Activated CD4-positive, alpha-beta T cell treated with anti-CD3 and anti-CD28 coated beads, Interleukin-2, amount 50 U/mL, for 48 hours (primary cell): ENCODE results near the gene TSPOAP1.

Experiments
- DNase-seq, 2 experiments: peaks; one replicate each; pipeline ENCODE4 v3.0.0-alpha.2; 2020

The TSPOAP1 gene

DNA sequence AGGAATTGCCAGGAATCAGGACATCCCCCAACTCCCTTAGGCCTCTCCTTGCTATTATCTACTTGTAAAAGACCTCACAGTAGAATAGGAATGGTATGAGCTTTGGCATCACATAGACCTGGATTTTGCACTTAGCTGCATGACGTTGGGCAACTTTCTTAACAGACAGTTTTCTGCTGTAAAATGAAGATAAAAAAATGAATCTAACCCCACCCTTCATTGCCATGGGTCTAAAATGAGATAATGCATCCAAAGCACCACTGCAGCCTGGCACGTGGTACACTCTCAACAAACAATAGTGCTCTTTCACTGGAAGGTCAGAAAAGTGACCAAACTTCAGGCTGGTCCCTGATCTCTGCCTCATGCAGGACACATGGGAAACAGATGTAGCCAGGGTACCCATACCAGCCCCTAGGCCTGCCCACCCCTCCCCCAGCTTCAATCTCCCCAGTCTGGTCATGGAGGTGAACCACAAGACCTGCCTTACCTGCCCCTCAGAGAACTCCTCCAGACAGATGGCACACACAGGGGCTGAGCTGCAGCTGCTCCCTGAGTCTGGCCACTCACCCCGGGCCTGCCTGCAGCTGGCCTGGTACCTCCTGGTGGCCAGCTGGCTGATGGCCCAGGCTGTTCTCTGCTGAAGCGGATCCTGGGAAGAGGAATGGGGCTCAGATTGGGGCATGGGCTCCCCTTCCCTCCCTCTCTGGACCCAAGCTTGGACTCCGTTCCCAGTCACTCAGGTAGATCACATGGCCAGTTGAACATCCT is 31.9 kb upstream of the TSPOAP1 start:
- DNase-seq, result no peak

DNA sequence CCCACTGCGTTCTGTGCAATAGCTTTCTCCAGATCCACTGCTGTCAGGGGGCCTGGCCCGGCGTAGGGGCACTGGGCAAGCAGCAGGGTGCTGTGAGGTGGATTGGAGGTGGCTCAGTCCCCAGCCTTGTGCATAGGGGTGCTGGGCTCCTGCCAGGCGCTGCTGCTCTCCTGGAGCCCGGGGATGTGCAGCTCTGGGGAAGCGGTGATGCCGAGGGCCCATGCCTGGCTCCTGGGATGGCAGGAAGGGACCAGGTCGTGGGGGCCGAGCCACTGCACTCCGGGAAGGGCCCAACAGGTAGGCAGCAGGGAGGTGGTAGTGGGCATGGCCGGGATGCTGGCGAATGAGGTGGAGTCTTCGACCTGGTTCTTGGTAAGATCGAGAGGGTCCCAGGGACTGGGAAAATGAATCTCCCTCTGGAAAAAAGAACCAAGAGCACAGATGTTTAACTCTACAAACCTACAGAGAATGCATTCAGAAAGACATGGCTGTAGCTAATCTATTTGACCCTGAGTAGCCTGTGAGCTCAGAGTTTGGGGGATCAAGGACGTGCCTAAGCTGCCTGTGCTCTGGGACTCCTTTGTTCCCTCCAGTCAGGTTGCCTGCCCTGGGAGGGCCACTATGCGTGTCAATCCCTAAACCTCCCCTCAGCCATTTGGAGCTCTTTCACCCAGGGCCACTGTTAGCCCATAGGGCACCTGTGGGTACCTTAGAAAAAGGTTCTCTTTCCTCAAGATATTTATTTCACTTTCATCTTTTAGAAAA is 30.0 kb upstream of the TSPOAP1 start:
- no peak for DNase-seq

DNA sequence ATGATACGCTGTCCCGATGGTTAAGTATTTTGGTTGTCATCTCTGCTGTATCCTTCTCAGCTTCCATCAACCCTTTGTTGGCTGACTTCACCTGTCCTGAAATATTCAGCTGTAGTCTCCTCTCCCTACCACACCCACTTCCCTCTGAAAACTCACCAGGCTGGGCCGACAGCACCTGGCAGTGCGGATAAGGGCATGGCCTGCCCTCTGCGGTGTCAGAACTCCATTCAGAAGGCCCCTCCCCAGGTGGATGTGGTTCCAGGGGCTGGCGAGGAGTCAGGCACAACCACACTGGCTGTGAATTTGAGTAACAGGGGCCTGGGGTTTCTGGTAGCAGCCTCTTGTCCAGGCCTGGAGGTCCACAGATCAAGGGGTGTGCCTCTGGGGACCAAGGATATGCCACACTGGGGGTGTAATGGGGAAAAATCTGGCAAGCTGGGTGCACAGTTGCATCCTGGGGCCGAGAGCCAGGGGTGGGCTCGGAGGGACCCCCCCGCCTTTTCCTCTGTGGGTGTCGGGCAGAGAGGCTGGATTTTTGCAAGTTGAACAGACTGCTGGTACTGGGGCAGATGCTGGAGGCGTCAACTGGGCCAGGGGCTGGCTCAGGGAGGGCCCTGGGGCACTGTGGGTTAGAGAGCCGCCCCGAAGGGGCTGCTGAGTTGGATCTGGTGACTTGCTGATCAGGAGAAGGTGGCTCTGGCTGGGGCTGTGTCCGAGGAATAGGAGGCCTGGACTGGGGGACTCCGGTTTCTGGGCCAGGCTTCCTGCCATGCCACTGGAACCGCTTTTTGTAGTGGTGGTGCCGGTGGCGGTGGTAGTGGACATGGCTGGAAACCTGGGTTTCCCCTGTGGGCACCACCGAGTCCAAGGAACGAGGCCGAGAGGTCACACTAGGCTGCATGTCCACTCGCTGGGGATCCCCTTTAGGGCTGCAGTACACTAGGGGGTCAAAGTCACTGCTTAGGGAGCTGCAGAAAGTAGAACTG is 29.0 kb upstream of the TSPOAP1 start:
- DNase-seq, result no peak

DNA sequence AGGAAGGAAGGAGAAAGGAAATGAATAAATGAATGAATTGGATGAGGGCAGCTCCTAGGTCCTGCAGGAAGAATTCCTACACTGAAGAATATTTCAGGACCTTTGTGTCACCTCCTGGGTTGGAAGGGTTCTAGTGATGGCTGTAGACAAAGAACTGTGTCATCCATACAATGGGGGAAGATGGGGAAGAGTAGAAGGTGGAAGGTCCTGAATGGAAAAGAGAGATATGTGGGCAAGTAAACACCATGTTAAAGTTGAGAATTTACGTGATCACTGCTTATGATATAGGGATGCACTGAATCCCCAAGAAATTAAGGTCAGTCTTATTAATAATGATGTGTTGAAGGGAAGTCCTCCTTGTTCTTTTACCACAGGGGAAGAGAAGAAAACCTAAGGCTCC is 27.6 kb upstream of the TSPOAP1 start:
- no peak for DNase-seq

DNA sequence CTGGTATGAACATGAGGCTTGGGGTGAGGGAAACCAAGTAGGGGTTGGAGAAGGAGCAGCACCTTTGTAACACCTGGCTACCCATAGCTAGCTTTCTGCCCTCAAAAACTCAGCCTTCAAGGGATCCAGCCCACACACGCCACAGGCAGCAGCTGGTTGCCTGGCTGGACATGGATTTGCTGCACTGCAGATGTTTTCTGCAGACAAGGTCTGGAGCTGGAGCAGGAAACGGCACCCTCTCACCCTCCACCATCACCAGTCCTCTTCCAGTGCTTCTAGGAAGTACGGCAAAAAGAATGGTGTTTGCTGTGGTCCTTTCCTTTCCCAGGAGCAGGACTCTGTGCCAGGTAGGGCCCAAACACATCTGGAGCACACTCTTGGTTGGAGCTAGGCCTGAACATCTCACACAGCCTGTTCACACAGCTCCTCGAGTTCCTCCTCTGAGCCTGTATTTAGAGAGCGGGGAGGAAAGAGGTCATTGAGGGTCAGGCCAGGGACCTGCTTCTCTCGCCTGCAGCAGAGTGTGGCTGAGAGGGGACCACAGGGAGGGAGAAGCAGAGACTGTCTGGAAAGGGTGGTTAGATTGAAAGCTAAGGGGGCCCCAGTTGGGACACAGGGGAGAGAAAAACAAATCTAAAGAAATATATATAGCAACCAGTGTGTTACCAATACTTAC is 26.1 kb upstream of the TSPOAP1 start:
- DNase-seq, result no peak

DNA sequence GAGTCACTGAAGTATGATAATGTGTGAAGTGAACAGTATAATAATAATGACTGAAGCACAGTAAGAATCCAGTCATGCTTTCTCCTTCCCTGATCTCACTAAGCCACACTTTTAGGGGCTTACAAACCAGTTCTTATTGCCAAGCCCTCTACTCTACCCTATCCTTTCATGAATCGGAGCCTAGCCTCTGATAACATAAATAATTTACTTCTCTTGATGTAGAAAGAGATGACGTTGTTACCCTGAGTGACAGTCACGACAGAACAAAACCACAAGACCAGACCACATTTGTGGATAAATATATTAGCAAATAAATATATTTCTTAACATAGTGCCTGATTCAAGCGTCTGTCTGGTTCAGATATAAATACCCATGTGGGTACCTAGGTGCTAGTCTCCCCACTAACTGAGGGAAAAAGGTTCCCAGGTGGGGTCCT is 24.8 kb upstream of the TSPOAP1 start:
- no peak for DNase-seq

DNA sequence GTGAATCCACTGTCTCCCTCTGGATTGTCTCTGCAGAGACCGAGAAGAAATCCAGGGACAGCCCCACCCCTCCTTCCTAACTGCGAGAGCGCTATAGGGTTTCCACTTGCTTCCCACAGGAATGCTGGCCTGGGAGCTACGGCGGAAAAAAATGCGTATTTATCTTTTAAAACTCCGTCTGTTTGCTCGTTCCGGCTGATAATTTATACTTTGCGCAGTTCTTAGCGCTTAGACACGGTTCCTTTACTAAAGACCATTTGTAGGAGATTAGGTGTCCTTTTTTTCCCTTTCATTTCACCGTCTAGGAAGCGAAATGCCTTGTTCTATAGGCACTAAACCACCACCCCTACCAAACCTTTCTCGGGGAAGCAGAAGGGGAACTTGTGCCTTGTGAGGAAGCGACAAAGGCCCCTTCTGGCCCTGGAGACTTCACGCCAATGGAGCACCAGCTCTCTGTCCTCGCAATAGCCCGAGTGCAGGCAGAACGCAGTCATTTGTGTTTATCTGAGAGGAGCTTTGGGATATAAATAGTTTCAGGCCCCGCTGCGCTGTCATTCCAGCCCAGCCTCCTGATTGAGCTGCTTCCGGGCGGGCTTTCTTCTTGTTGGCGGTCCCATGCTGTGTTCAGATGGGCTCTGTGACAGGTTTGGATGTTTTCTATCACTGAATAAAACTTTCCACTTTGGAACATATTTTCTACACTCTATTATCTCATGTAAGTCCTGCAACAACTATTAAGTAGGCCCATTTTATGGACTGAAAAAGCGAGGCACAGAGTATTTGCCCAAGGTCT is 24.2 kb upstream of the TSPOAP1 start:
- DNase-seq, result peak; percentile 34 to 48

DNA sequence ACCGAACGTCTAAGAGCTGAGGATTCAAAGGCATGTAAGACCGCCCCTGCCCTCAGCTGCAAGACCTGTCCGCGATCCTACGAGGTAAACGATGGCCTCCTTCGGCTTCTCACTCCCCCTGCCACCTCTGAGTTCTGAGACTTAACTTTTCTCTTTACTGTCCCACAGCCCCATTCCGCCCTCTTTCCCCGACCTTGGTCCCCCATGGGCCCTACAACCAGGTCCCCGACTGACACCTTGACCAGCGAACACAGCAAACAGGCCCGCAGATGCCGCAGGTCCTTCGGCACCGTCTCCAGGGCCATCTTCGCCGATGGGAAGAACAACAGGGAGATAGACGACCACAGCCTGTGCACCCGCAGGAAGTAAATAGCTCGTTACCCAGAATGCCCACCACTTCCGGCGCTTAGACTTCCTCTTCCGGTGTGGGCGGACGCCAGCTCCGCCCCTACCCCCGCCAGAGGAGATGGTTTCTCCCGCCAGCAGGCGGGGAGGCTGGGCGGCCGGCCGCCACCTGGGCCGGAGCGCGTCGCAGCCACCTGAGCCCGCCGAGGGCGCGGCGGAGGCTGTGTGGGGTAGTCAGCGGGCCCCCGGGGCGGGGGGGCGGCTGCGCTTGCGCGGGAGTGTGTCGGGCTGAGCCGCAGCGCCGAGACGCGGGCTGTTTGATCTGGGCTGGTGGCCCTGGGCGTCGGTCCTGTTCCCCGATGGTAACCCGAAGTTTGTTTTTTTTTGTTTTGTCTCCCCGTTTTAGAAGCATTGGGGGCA is 23.4 kb upstream of the TSPOAP1 start, which contains the start of gene SUPT4H1:
Gene SUPT4H1, minus strand, starts transcription at position 371 of the 765 bp plus-strand sequence. Its CDS starts 66 bp downstream, at position 305.
- DNase-seq, result peak; percentile 86 to 90

DNA sequence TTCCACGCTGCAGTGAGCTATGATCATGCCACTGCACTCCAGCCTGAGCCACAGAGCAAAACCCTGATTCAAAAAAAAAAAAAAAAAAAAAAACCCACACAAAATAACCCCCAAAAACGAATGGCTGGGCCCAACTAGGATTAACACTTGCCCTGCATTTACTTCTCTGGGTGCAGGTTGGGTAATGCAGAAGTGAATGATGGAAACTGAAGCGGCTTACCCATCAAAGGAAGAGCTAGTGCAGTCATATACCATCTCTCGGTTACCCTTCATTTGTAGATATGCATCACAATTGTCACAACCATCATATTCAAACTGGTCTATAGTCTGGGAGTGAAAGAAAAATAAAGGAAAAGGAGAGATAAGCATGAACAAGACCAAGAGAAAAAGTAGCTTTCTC is 22.6 kb upstream of the TSPOAP1 start:
- DNase-seq, result no peak

DNA sequence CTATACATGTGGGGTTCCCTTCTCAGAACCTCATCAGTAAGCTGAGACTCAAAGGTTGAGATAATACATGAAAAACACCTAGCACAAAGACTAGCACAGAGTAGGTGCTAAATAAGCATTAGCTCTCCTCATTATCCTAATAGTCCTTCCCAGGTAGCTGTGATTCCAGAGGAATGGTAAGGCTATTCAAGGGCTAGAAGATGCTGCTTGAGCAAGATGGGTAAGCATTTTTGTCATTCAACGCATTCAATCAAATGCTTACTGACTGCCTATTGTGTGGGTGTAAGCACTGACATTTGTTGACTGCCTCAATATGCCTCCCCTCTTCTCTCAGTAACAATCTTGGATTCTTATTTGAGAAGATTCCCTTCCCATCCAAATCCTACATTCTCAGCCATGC is 19.4 kb upstream of the TSPOAP1 start:
- no peak for DNase-seq

DNA sequence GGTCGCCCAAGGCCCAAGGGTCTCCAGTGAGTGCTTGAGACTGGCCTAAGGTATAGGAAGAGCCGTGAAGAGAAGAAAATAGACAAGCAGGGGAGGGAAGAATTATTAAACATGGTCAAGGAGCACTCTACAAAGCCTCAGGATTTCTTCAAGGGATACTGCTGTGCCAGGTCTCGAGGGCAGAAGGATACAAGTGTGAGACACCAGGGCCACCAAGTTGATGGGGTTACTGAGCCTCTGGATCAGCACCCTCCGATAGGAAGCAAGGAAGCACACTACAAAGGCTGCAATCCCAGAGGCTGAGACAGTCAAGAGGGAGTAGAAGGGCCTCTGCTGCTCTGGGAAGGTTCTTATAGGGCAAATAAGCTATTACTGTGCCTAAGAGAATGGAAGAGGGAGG is 16.9 kb upstream of the TSPOAP1 start:
- DNase-seq, result no peak

DNA sequence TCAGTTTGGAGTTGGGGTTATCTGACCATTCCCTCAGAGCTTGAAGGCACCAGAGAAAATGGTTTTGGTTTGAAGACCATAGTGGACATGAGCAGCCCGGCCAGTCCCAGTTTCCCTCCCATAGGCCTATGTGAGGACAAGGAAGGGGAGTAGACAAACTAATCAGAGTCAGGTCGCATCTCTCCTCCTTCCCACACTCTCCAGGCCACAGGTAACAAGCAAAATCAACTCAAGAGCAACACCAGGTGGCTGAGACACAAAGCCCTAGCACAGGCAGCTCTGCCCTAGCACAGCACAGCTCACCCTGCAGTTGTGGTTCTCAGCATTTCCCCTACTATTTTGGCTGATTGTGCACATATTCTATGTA is 16.2 kb upstream of the TSPOAP1 start:
- DNase-seq, result peak; percentile 64 to 74

DNA sequence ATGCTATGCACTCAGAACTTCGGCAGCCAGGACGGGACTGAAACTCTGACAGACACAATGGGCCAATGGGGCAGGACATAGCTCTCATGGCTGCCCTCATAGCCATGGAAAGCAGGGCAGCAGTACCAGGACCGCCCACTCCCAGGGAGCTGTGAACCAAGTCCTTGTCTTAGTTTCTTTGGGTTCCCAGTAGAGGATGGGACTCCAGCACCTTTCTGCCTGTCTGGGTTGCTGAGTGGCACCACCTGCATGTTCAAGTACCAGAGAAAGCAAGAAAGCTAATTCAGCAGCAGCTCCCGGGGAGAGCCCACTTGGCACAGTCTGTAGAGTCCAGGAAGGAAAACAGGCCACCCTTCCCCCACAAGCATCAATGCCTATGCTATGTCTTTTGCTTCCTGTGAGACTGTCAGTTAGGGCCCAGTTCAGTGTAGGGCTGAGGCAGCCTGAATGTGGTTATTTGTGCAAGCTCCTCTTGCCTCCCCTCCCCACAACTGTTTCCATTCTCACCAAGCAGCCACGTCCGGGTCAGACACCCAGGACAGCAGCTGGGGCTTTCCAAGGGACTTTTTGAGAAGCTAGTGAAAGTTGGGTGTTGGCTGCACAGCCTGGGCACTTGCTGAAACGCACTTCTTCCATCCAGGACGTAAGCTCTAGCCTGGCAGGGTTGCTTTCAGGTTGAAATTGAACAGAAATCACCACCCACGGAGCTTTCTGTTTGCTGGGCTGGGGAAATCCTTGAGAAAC is 15.6 kb upstream of the TSPOAP1 start:
- DNase-seq, result peak; percentile 89 to 91

DNA sequence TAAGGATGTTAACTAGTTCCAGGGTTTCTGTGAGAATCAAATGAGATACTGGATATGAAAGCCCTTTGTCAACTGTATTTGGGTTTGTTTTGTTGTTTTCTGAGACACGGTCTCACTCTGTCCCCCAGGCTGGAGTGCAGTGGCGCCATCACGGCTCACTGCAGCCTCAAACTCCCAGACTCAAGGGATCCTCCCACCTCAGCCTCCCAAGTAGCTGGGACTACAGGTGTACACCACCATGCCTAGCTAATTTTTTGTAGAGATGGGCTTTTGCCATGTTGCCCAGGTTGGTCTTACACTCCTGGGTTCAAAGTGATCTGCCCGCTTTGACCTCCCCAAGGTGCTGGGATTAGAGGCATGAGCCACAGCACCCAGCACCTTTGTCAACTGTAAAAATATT is 14.5 kb upstream of the TSPOAP1 start:
- peak in 1 of 2 experiments; percentile 31 for DNase-seq

DNA sequence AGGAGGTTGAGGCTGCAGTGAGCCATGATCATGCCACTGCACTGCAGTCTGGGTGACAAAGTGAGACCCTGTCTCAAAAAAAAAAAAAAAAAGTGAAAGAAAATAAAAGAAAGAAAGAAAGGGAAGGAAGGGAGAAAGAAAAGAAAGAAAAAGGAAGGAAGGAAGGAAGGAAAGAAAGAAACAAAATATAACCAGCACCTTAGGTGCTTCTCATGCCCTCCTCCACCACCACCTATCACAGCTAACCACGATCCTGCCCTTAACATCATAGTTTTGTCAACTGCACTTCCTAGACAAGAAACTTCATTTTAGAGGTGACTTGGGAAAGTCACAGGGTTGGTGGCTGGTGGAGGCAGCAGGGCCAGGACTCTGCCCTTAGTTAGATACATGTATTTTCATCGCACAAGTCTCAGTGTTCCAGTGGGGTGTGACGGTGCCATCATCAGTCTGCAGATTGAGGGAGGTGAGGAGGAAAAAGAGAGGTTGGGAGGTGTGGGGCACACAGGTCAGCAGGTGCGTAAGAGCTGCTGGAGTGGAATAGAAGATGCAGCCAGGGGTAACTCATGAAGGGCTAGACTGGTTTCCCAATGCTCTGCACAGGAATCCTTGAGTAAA is 13.4 kb upstream of the TSPOAP1 start:
- DNase-seq, result peak in 1 of 2 experiments; percentile 44

DNA sequence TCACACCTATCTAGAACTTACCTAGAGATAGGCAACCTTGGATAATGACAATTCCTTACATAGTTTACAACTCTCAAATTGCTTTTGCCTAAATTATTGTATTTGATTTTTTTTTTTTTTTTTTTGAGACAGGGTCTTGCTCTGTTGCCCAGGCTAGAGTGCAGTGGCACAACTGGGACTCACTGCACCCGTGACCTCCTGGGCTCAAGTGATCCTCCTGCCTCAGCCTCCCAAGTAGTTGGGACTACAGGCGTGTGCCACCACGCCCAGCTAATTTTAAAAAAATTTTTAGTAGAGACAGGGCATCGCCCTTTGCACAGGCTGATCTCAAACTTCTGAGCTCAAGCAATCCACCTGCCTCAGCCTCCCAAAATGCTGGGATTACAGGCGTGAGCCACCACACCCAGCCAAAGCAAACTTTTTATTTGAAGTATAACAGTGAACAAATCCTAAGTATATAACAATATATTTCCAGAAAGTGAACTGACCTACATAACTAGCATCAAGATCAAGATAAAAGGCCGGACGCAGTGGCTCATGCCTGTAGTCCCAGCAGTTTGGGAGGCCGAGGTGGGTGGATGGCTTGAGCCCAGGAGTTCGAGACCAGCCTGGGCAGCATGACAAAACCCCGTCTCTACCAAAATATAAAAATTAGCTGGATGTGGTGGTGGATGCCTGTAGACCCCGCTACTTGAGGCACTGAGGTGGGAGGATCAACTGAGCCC is 12.7 kb upstream of the TSPOAP1 start:
- DNase-seq, result peak in 1 of 2 experiments; percentile 42

DNA sequence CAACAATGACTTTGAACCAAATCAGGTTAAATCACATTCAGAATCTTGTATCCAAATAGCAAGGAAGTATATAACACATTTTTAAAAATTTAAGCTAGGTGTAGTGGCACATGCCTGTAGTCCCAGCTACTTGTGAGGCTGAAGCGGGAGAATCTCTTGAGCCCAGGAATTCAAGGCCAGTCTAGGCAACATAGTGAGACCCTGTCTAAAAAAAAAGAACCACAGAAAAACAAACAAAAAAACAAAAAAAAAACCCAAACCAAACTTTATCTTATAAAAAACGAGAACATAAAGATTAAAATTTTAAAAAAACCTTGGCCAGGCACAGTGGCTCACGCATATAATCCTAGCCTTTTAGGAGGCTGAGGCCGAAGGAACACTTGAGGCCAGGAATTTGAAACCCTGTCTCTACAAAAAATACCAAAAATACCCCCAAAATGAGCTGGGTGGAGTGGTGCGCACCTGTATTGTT is 11.8 kb upstream of the TSPOAP1 start:
- no peak for DNase-seq

DNA sequence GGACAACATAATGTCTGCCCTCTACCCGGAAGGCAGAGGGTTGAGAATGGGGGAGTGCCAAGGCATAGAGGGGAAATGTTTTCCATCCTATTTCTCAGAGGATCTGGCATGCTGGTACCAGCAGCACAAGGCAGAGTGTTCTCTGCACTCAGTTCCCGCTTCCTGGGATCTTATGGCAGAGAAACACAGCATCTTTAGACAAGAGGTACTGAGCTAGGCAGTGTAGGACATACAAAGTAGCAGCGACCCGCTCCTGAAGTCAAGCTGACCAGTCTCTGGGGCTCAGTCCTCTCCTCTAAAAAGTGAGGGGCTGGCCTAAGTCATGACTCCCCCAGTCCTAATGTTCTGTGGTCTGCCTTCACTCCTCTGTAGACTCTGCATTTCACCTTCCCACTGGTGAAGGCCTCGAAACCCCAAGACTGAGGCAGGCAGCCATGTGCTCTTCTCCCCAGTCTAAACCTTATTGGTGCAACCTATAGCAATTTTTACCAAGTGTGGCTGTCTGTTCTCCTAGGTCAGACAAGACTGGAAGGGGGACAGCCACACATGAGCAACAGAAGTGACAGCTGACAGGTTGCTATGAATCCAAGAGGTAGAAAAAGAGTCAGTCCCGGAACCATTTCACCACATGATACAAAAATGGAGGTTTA is 11.3 kb upstream of the TSPOAP1 start:
- DNase-seq, result peak; percentile 52 to 53
